A549 (cell line): ENCODE measurements around the gene CRTC2.

Experiments used
- ELK1 ChIP-seq: fragments of 150-350 bp; IDR thresholded peaks from 2 replicates; pipeline ENCODE4 v1.6.1; 2014; ENCODE audit warnings: low read depth, mild to moderate bottlenecking, low read length
- TF ChIP-seq, protein P1 (sequence below): fragments of >200 bp; sonication (Bioruptor Twin); formaldehyde crosslinking; IDR thresholded peaks from 3 replicates; pipeline ENCODE4 v1.5.1; 2016

- no peak for TF ChIP-seq ELK1
- TF ChIP-seq, protein P1, sequence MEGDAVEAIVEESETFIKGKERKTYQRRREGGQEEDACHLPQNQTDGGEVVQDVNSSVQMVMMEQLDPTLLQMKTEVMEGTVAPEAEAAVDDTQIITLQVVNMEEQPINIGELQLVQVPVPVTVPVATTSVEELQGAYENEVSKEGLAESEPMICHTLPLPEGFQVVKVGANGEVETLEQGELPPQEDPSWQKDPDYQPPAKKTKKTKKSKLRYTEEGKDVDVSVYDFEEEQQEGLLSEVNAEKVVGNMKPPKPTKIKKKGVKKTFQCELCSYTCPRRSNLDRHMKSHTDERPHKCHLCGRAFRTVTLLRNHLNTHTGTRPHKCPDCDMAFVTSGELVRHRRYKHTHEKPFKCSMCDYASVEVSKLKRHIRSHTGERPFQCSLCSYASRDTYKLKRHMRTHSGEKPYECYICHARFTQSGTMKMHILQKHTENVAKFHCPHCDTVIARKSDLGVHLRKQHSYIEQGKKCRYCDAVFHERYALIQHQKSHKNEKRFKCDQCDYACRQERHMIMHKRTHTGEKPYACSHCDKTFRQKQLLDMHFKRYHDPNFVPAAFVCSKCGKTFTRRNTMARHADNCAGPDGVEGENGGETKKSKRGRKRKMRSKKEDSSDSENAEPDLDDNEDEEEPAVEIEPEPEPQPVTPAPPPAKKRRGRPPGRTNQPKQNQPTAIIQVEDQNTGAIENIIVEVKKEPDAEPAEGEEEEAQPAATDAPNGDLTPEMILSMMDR, result no peak
These were observed 35.2 kb downstream of the CRTC2 start, which contains the start of gene GATAD2B for GRCh38 chr1:153922972-153923925.
